A673 (cell line): Measurements from ENCODE around the gene ZNF584. TPM values are rescaled to one million over a fixed set of nuclear protein-coding genes. Genes with fewer than 3 reads are reported as not detected.

ENCODE experiments used
- BruUV-seq: library from RNA; stranded (reverse); fragments of 400-500 nt; replicated peaks from 2 replicates; lab custom pipeline; 2021; lab: Mats Ljungman, UMichigan
- CTCF ChIA-PET: fragments of 300-600 bp; sonication (Branson Sonifier 250); formaldehyde crosslinking; loops from one replicate; lab custom pipeline; 2022; ENCODE audit warnings: antibody characterized with exemption; lab: Charles Lee
- POLR2A ChIA-PET: fragments of 300-600 bp; sonication (Branson Sonifier 250); formaldehyde crosslinking; loops from one replicate; lab custom pipeline; 2022; ENCODE audit warnings: antibody characterized with exemption; ENCODE audit not compliant: low non-redundant PET; lab: Charles Lee
- DNase-seq: peaks from one replicate; pipeline ENCODE4 v3.0.0-alpha.2; 2015; ENCODE audit warnings: low spot score
- H3K27ac ChIP-seq: fragments of 200-600 bp; sonication (generic); 2 replicates; pipeline ENCODE4 v1.5.1; 2016; ENCODE audit warnings: mixed run types, low read depth, mild to moderate bottlenecking, mixed read lengths, antibody characterized with exemption, low read length; ENCODE audit not compliant: poor library complexity, severe bottlenecking
- H3K27me3 ChIP-seq: fragments of 200-600 bp; sonication (generic); replicated peaks from 2 replicates; pipeline ENCODE4 v1.6.1; 2017; ENCODE audit warnings: mixed run types, low read depth, mild to moderate bottlenecking, mixed read lengths, antibody characterized with exemption, low read length; ENCODE audit not compliant: insufficient read depth, poor library complexity
- H3K36me3 ChIP-seq: fragments of 200-600 bp; sonication (generic); 2 replicates; pipeline ENCODE4 v1.6.1; 2016; ENCODE audit warnings: mixed run types, mild to moderate bottlenecking, mixed read lengths, antibody characterized with exemption, low read length; ENCODE audit not compliant: insufficient read depth, poor library complexity, severe bottlenecking
- H3K4me1 ChIP-seq: fragments of 200-600 bp; sonication (generic); 2 replicates; pipeline ENCODE4 v1.6.1; 2017; ENCODE audit warnings: mixed run types, mild to moderate bottlenecking, mixed read lengths, antibody characterized with exemption, low read length; ENCODE audit not compliant: insufficient read depth, poor library complexity, severe bottlenecking
- H3K4me3 ChIP-seq: fragments of 200-600 bp; sonication (generic); 2 replicates; pipeline ENCODE4 v1.5.1; 2016; ENCODE audit warnings: low read depth, mixed run types, mild to moderate bottlenecking, mixed read lengths, low read length; ENCODE audit not compliant: poor library complexity, severe bottlenecking
- H3K9me3 ChIP-seq: fragments of 200-600 bp; sonication (generic); 2 replicates; pipeline ENCODE4 v1.6.1; 2016; ENCODE audit warnings: mixed run types, low read depth, mild to moderate bottlenecking, mixed read lengths, antibody characterized with exemption, low read length; ENCODE audit not compliant: poor library complexity, severe bottlenecking
- CTCF ChIP-seq: fragments of 300-800, 200-600 bp; sonication (generic); conservative IDR thresholded peaks from 2 replicates; pipeline ENCODE4 v1.5.1; 2017; ENCODE audit warnings: low read depth, mild to moderate bottlenecking, antibody characterized with exemption, low read length, moderate library complexity, mixed read lengths
- EZH2 ChIP-seq: fragments of 200-600 bp; sonication (generic); IDR thresholded peaks from 2 replicates; pipeline ENCODE4 v1.6.1; 2017; ENCODE audit warnings: borderline replicate concordance, low read depth, mild to moderate bottlenecking, mixed read lengths, antibody characterized with exemption, low read length; ENCODE audit not compliant: poor library complexity, severe bottlenecking
- intact Hi-C: fragments of 100-400 bp; cut with micrococcal nuclease; formaldehyde crosslinking; loops from one replicate; pipeline ENCODE4 v1.10.0; 2022; ENCODE audit not compliant: unreplicated experiment
- total RNA-seq: library from RNA; stranded (reverse); gene quantifications from 2 replicates; pipeline ENCODE4 v1.2.3, GENCODE V29; 2021

Gene ZNF584
- total RNA-seq, 1 experiment from 2014 or later: 20.9 TPM

- H3K36me3 ChIP-seq: peaks cover 36% of the 10 kb centered on the region
- ChIA-PET CTCF (no interaction called here), POLR2A (no interaction called here)
- no peak for DNase-seq
- TF ChIP-seq EZH2: no peak
- no peak for TF ChIP-seq CTCF
- no peaks in the 10 kb centered on the region for H3K27me3 ChIP-seq
- no TSS peak for BruUV-seq
- H3K9me3 ChIP-seq: no peaks in the 10 kb centered on the region
- H3K4me1 ChIP-seq: peaks cover 10% of the 10 kb centered on the region
- intact Hi-C loops: no loop called here
- H3K4me3 ChIP-seq: no peak overlapping the region
- no peak overlapping the region for H3K27ac ChIP-seq
Measured at GRCh38 chr19:58396691-58397532, 11.5 kb upstream of the ZNF584 start.

- no peaks in the 10 kb centered on the region for H3K9me3 ChIP-seq
- TF ChIP-seq CTCF: no peak
- TF ChIP-seq EZH2: no peak
- H3K27me3 ChIP-seq: no peaks in the 10 kb centered on the region
- BruUV-seq: no TSS peak
- DNase-seq: no peak
- no peak overlapping the region for H3K27ac ChIP-seq
- H3K4me3 ChIP-seq: no peak overlapping the region
- peaks cover 29% of the 10 kb centered on the region for H3K36me3 ChIP-seq
- intact Hi-C loops: no loop called here
- CTCF ChIA-PET: no interaction called here
- POLR2A ChIA-PET: no interaction called here
- peaks cover 10% of the 10 kb centered on the region for H3K4me1 ChIP-seq
Measured at GRCh38 chr19:58397533-58398037, 10.9 kb upstream of the ZNF584 start.

- Histone ChIP-seq H3K36me3 (peaks cover 24% of the 10 kb centered on the region), H3K27me3 (no peaks in the 10 kb centered on the region), H3K27ac (no peak overlapping the region), H3K4me1 (peaks cover 13% of the 10 kb centered on the region), H3K9me3 (no peaks in the 10 kb centered on the region), H3K4me3 (no peak overlapping the region)
- intact Hi-C loops: no loop called here
- ChIA-PET POLR2A (no interaction called here), CTCF (no interaction called here)
- BruUV-seq: no TSS peak
- DNase-seq: no peak
- no peak for TF ChIP-seq EZH2
- no peak for TF ChIP-seq CTCF
Measured at GRCh38 chr19:58398087-58398486, 10.4 kb upstream of the ZNF584 start.
